T-helper 17 cell (primary cell): ENCODE data around the gene PRKAR1B. TPM values are rescaled to one million over a fixed set of nuclear protein-coding genes. Genes with fewer than 3 reads are reported as not detected.
A peak's percentile ranks its signal among the peaks of the same experiment; 100 is the strongest.

ENCODE experiments used
- ATAC-seq: fragments of 150-1000 bp; cut with Tn5 transposase; 2 replicates; pipeline ENCODE4 v1.10.0; 2021; ENCODE audit warnings: mild to moderate bottlenecking, moderate library complexity
- DNase-seq, 3 donors: peaks; one replicate each; pipeline versions ENCODE4 v3.0.0 to v3.0.0-alpha.2; 2020 to 2021
- H3K9me3 ChIP-seq: one replicate; pipeline ENCODE4 v1.7.0; 2013; ENCODE audit warnings: low read length, mild to moderate bottlenecking; ENCODE audit not compliant: control insufficient read depth, poor library complexity, severe bottlenecking
- H3K27ac Mint-ChIP-seq: one replicate; pipeline ENCODE4 v1.8.0; 2022; ENCODE audit warnings: mild to moderate bottlenecking, moderate library complexity, mixed read lengths
- H3K27me3 Mint-ChIP-seq: one replicate; pipeline ENCODE4 v1.8.0; 2022; ENCODE audit warnings: mixed read lengths
- H3K36me3 Mint-ChIP-seq: one replicate; pipeline ENCODE4 v1.8.0; 2022; ENCODE audit warnings: low read depth, mixed read lengths
- H3K4me1 Mint-ChIP-seq: one replicate; pipeline ENCODE4 v1.8.0; 2022; ENCODE audit warnings: mild to moderate bottlenecking, mixed read lengths
- H3K4me3 Mint-ChIP-seq: one replicate; pipeline ENCODE4 v1.8.0; 2022; ENCODE audit warnings: mild to moderate bottlenecking, moderate library complexity, mixed read lengths
- total RNA-seq, 4 donors: library from RNA in 2 of 4; stranded (reverse) in 2 of 4; gene quantifications; one replicate each; pipeline ENCODE4 v1.2.3 and lab custom pipeline; 2022 to 2026

Gene PRKAR1B
- total RNA-seq, 2 donors from 2014 or later = 10.0 to 22.1 TPM

DNA sequence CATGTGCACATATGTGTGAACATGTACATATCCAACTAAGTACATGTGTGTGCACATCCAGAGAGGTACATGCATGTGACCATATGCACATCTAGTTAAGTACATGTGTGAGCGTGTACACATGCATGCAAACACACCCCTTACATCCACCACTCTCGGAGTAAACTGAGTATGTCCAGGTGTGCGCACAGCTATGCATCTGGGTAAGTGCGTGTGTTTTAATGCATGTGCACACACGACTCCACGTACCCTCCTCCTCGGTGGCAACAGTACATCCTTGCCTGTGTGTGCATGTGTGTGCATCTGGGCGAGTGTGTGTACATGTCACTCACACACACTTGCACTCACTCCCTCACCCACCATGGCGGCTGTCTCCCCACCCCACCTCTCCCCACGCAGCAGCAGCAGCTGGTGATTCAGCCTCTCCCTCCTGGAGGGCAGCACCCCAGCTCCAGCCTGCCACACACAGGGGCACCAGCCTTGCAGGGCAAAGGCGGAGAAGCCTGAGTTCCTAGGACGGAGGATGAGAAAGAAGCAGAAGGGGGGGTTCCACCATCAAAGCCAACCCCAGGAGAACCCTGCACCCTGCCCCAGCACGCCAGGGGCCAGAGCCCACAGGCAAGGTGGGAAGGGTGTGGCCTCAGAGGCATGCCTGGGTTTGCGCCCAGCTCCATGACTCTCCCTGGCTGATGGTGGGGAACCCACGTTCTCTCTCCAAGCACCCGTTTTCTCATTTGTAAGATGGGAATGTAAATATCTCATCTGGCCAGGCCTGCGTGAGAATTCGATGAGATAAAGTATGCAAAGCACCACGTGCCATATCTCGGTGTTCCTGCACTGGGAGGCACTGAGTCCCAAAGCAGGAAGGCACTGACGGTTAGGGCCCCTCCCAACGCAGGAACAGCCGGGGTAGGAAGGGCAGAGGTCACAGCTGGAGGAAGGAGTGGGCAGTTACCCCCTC, 28.3 kb downstream of the PRKAR1B start:
- DNase-seq = no peak
- Mint-ChIP-seq H3K4me1 (no peaks in the 10 kb centered on the region), H3K36me3 (peaks cover 2% of the 10 kb centered on the region), H3K27ac (peak overlapping the region; percentile 43), H3K27me3 (no peaks in the 10 kb centered on the region), H3K4me3 (no peak overlapping the region)
- ATAC-seq = no peak
- H3K9me3 ChIP-seq = no peaks in the 10 kb centered on the region

DNA sequence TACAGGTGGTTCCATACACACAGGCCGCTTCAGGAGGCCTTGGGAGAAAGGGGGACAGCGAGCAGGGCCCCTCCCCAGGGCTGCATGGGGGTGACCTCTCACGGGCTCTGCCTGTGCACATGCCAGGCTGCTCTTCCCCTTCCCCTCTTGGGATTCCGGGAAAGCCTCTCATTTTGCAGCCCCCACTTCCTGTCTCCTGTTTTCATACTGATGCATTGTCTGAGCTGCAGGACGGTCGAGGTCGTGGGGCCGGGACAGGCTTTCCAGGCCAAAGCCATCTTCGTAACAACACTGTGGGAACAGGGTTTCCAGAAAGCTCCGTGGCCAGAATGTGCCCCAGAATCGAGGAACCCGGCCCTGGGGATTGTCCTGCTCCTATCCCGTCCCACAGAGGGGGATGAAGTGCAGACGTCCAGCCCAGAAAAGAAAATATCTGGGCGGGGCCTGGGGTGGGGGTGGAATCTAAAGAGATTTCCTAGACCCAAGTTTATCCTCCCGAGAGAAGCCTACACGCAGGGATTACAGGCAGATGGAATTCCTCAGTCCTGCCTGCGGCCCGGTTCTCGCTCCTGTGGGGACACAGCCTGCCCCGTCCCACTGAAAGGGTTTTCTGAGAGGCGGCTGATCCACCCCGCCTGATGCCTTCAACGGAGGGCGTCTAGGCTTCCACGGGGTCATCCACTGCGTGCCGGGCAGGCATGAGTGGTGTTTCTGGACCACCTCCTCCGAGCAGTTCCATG, 30.1 kb downstream of the PRKAR1B start:
- no peak overlapping the region for H3K4me3 Mint-ChIP-seq
- H3K27me3 Mint-ChIP-seq = no peaks in the 10 kb centered on the region
- peaks cover 2% of the 10 kb centered on the region for H3K36me3 Mint-ChIP-seq
- DNase-seq (no peak), ATAC-seq (no peak)
- H3K9me3 ChIP-seq = no peaks in the 10 kb centered on the region
- H3K27ac Mint-ChIP-seq = peak overlapping the region; percentile 81
- no peaks in the 10 kb centered on the region for H3K4me1 Mint-ChIP-seq

DNA sequence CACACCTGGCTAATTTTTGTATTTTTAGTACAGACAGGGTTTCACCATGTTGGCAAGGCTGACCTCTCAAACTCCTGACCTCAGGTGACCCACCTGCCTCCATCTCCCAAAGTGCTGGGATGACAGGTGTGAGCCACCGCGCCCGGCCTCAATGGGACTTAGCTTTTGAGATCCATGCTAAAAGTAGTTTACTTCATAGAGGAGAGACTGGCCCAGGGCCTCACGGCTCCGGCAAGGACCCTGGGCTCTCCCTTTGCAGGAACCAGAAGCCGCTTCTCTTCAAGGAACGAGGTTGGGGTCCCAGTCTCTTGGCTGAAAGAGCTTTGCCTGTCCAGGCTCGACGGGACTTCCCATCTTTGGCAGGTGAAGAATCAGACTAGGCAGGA, 30.7 kb downstream of the PRKAR1B start:
- peak overlapping the region; percentile 81 for H3K27ac Mint-ChIP-seq
- no peak overlapping the region for H3K4me3 Mint-ChIP-seq
- no peak for DNase-seq
- ATAC-seq = no peak
- H3K27me3 Mint-ChIP-seq = no peaks in the 10 kb centered on the region
- peaks cover 2% of the 10 kb centered on the region for H3K36me3 Mint-ChIP-seq
- no peaks in the 10 kb centered on the region for H3K9me3 ChIP-seq
- no peaks in the 10 kb centered on the region for H3K4me1 Mint-ChIP-seq

DNA sequence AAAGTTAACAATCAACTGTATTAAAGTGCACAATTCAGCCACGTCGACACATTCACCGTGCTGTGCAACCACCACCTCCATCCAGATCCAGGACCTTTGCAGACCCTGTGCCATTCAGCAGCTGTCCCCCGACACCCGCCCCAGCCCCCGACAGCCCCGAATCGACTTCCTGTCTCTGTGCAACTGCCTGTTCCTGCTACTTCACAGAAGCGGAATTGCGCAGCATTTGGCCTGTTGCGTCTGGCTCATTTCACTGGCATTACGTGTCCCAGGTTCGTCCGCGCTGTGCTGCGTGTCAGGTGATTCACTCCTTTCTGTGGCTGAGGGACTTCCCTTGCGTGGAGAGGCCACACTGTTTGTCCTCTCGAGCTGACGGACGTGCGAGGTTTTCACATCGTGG, 33.8 kb downstream of the PRKAR1B start:
- H3K9me3 ChIP-seq = peaks cover 3% of the 10 kb centered on the region
- no peak for DNase-seq
- H3K4me3 Mint-ChIP-seq = no peak overlapping the region
- H3K27me3 Mint-ChIP-seq = no peaks in the 10 kb centered on the region
- ATAC-seq = no peak
- no peaks in the 10 kb centered on the region for H3K36me3 Mint-ChIP-seq
- no peaks in the 10 kb centered on the region for H3K4me1 Mint-ChIP-seq
- H3K27ac Mint-ChIP-seq = no peak overlapping the region

DNA sequence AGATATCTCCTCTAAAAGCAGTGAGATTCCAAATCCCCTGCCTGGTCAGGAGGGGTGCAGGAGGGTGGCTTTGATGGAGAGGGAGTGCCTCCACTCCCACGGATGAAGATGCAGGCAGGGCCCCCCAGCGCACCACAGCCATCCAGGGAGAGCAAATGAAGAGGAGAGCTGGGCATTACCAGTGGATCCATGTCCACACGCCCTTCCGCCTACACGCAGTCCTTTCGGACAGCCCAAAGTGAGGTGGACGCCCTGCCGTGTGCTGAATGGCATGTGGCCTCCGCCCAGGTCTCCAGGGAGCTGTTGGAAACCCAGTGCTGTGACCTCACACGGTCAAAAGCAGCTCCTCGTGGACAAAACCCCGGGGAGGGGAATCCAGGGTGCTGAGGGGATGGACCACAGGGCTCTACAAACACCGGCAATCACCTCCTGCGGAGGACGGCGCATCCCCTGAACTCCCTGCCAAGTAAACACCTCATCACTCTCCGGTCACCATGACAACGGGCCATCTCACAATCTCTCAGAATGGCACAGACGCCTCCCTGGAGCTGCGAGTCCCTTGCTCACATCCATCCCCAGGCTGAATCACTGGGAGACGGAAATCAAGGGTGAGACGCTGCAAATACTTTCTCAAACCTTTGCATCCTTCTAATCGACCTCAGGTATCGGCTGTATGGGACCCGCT, 35.6 kb downstream of the PRKAR1B start:
- DNase-seq (no peak), ATAC-seq (no peak)
- H3K27ac Mint-ChIP-seq = no peak overlapping the region
- no peaks in the 10 kb centered on the region for H3K4me1 Mint-ChIP-seq
- H3K27me3 Mint-ChIP-seq = no peaks in the 10 kb centered on the region
- peaks cover 5% of the 10 kb centered on the region for H3K36me3 Mint-ChIP-seq
- H3K4me3 Mint-ChIP-seq = no peak overlapping the region
- peaks cover 3% of the 10 kb centered on the region for H3K9me3 ChIP-seq

DNA sequence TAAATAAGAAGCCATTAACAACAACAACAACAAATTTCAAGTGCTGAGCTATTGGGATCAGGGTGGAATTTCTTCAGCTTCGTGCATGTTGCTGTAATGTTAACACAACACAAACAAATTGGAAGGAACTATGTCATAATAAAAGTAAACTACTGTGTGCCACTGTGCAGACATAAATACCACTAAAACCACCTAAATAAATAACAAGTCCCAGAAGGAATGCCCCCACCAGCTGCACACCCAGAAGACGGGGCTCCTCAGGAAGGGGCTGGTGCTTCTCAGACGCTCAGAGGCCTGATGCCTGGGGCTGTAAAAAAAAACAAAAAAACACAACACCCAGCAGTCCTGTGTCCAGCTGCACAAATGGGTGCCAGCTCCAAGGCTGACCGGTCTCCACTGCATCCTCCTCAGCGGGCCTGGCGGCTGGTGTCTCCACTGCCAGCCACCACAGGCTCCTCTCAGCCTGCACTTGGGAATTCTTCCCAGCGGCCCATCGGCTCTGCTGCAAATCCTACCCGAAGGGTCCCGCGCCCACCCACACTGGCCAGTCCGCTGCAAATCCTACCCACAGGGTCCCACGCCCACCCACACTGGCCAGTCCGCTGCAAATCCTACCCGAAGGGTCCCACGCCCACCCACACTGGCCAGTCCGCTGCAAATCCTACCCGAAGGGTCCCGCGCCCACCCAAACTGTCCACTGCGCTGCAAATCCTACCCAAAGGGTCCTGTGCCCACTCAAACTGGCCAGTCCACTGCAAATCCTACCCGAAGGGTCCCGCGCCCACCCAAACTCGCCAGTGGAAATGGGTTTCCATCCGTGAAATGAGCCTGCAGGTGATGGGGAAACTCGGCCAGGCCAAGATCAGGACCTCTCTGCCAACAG, 36.4 kb downstream of the PRKAR1B start:
- no peak for DNase-seq
- H3K4me1 Mint-ChIP-seq = no peaks in the 10 kb centered on the region
- no peak for ATAC-seq
- H3K36me3 Mint-ChIP-seq = peaks cover 5% of the 10 kb centered on the region
- H3K9me3 ChIP-seq = peaks cover 3% of the 10 kb centered on the region
- H3K27ac Mint-ChIP-seq = no peak overlapping the region
- no peaks in the 10 kb centered on the region for H3K27me3 Mint-ChIP-seq
- H3K4me3 Mint-ChIP-seq = no peak overlapping the region

DNA sequence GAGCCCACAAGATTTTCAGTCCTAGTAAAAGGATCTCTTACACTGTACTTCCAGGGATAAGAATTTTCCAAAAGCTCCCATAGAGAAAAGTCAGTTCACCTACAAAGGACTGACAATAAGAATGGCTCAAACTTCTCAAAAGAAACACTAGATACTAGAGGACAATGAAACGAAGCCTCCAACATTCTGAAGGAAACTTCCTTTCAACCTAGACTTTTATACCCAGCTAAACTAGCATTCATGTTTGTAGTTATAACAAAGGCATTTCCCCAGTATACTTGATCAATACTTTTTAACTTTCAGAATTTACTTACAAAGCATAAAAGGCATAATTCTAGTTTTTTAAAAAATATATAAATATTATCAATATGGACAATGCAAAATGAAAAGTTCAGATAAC, 41.5 kb downstream of the PRKAR1B start:
- Mint-ChIP-seq H3K27ac (no peak overlapping the region), H3K27me3 (no peaks in the 10 kb centered on the region), H3K4me1 (no peaks in the 10 kb centered on the region), H3K36me3 (peaks cover 5% of the 10 kb centered on the region), H3K4me3 (no peak overlapping the region)
- ATAC-seq (no peak), DNase-seq (no peak)
- H3K9me3 ChIP-seq = peaks cover 3% of the 10 kb centered on the region

DNA sequence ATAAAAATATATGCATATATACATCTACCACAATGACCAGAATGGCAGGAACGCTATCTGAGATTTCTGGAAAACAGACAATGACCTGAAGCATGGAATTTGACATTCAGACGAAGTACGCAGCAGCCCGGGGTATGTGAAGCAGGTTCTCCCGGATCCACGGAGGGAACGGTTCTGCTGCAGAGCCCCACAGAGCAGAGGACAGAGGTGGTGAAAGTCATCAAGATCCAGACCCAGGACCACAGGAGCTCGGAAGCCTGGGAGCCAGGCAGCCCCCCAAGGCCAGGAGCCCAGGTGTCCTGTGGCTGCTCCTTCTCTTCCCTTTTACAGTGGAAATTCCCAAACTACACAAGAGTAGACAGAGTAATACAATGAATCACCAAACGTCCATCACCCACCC, 42.7 kb downstream of the PRKAR1B start:
- H3K4me1 Mint-ChIP-seq = no peaks in the 10 kb centered on the region
- H3K27me3 Mint-ChIP-seq = no peaks in the 10 kb centered on the region
- H3K27ac Mint-ChIP-seq = no peak overlapping the region
- ATAC-seq (no peak), DNase-seq (no peak)
- H3K4me3 Mint-ChIP-seq = no peak overlapping the region
- peaks cover 3% of the 10 kb centered on the region for H3K9me3 ChIP-seq
- H3K36me3 Mint-ChIP-seq = peaks cover 5% of the 10 kb centered on the region

DNA sequence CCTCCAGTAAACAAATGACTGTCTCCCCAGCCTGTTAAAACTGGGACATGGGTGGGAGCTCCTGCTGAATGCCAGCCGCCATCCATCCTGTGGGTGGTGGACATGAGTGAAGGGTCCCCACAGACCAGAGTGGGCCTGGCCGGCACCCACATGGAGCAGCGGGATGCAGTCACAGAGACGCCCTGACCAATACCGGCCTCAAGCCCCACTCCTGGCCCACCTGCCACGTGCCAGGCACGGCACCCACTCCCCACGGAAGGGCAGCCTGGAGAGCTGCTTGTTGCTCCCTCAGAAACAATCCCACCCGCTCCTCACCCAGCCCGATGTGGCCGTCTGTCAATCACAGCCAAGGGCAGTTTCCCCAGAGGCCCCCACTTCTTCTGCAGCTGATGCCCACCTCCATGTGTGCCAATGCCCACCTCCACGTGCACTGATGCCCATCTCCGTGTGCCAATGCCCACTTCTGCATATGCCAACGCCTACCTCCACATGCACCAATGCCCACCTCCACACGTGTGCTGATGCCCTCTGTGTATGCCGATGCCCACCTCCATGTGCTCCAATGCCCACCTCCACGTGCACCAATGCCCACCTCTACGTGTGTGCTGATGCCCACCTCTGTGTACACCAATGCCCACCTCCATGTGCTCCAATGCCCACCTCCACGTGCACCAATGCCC, 43.4 kb downstream of the PRKAR1B start:
- H3K36me3 Mint-ChIP-seq = peaks cover 5% of the 10 kb centered on the region
- DNase-seq (no peak), ATAC-seq (no peak)
- H3K27ac Mint-ChIP-seq = no peak overlapping the region
- peaks cover under 1% of the 10 kb centered on the region for H3K9me3 ChIP-seq
- no peaks in the 10 kb centered on the region for H3K4me1 Mint-ChIP-seq
- H3K4me3 Mint-ChIP-seq = no peak overlapping the region
- no peaks in the 10 kb centered on the region for H3K27me3 Mint-ChIP-seq

DNA sequence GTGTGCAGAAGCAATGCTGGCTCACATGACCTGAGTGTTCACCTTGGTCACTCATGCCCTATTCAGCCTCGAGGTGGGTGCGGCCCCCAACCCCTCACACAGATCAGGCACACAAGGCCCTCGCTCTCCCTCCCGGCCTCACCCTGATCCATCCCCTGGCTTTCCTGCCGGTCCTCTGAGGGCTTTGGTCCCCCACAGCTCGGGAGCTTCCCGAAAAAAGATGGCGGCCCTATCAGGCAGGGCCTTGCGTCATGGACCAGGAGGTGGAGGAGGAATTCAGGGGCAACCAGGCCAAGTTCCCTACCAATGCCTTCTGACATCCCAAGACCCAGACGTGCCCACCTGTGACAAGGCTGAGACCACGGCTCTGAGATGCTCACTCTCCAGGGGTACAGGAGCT, 44.3 kb downstream of the PRKAR1B start:
- no peaks in the 10 kb centered on the region for H3K9me3 ChIP-seq
- ATAC-seq (no peak), DNase-seq (no peak)
- Mint-ChIP-seq H3K27ac (no peak overlapping the region), H3K36me3 (peaks cover 7% of the 10 kb centered on the region), H3K4me1 (peaks cover 3% of the 10 kb centered on the region), H3K27me3 (no peaks in the 10 kb centered on the region), H3K4me3 (no peak overlapping the region)

- no peaks in the 10 kb centered on the region for H3K9me3 ChIP-seq
- H3K27me3 Mint-ChIP-seq = no peaks in the 10 kb centered on the region
- no peak overlapping the region for H3K4me3 Mint-ChIP-seq
- peaks cover 3% of the 10 kb centered on the region for H3K4me1 Mint-ChIP-seq
- H3K36me3 Mint-ChIP-seq = peaks cover 2% of the 10 kb centered on the region
- DNase-seq (no peak), ATAC-seq (no peak)
- H3K27ac Mint-ChIP-seq = no peak overlapping the region
These were observed 45.4 kb downstream of the PRKAR1B start for GRCh38 chr7:681551-682307.
